Esophagus muscularis mucosa (tissue), 4 donors: Measurements from ENCODE around the gene FAM47E. TPM values are rescaled to one million over a fixed set of nuclear protein-coding genes. Genes with fewer than 3 reads are reported as not detected.

ENCODE experiments used
- DNase-seq: peaks from one replicate; pipeline ENCODE4 v3.0.0-alpha.2; 2017; ENCODE audit errors: extremely low spot score
- H3K27ac ChIP-seq, 4 donors: fragments of 200-600 bp; sonication (generic); replicated peaks in 1 of 4; 1 replicate in 3 of 4; 2 replicates in 1 of 4; pipeline ENCODE4 v1.5.1; 2016 to 2019; ENCODE audit warnings: mild to moderate bottlenecking in 1 of 4
- H3K27me3 ChIP-seq, 4 donors: fragments of 200-600 bp; sonication (generic); one replicate each; pipeline versions ENCODE4 v1.5.1 to v1.6.0; 2016 to 2019
- H3K36me3 ChIP-seq, 4 donors: fragments of 200-600 bp; sonication (generic); one replicate each; pipeline ENCODE4 v1.5.1; 2016 to 2019
- H3K4me1 ChIP-seq, 4 donors: fragments of 200-600 bp; sonication (generic); one replicate each; pipeline ENCODE4 v1.5.1; 2016 to 2019
- H3K4me3 ChIP-seq, 4 donors: fragments of 200-600 bp; sonication (generic); 1 replicate in 2 of 4; 2 replicates in 2 of 4; pipeline ENCODE4 v1.5.1; 2016 to 2019; ENCODE audit warnings: mild to moderate bottlenecking in 4 of 4, moderate library complexity in 1 of 4
- H3K9me3 ChIP-seq, 4 donors: fragments of 200-600 bp; sonication (generic); 1 replicate in 3 of 4; 2 replicates in 1 of 4; pipeline ENCODE4 v1.5.1; 2016 to 2019
- EP300 ChIP-seq: sonication (generic); formaldehyde crosslinking; IDR thresholded peaks from one replicate; pipeline ENCODE4 v1.6.1; 2017; ENCODE audit warnings: antibody characterized with exemption
- POLR2A ChIP-seq: fragments of 450-650 bp; IDR thresholded peaks from one replicate; pipeline ENCODE4 v1.6.1; 2017; ENCODE audit warnings: antibody characterized with exemption, moderate library complexity, mild to moderate bottlenecking, low read depth
- POLR2AphosphoS5 ChIP-seq, 2 donors: sonication (generic); formaldehyde crosslinking; IDR thresholded peaks; one replicate each; pipeline ENCODE4 v1.6.1; 2017; ENCODE audit warnings: antibody characterized with exemption in 2 of 2
- WGBS: methylation state at CpG from one replicate; pipeline ENCODE4 v1.1.5; 2018; 5-methylcytosine and 5-hydroxymethylcytosine counted together
- intact Hi-C: fragments of 100-400 bp; cut with DNase I; formaldehyde crosslinking; loops from one replicate; pipeline ENCODE4 v1.15.1; 2023
- total RNA-seq, 4 donors: library from RNA; depleted of rRNA; stranded (reverse); fragments of >200 nt; gene quantifications; one replicate each; pipeline versions ENCODE4 v1.1.0 to v1.2.1, GENCODE V29; 2016
- TF ChIP-seq, protein P1 (sequence below), 3 experiments: fragments of 200-600 bp in 2 of 3; fragments of 450-650 bp in 1 of 3; sonication (generic) in 2 of 3; IDR thresholded peaks; one replicate each; pipeline ENCODE4 v1.5.1; 2017 to 2019; ENCODE audit warnings: antibody characterized with exemption in 3 of 3, mild to moderate bottlenecking in 2 of 3, moderate library complexity in 1 of 3

The FAM47E gene
- 1 to 10 TPM; 2.0 to 2.2 (median 2.1) TPM for total RNA-seq

GRCh38 chr4:76251441-76252270 is at the start of gene FAM47E:
Gene FAM47E (plus strand): TSS chr4:76251721. CDS start chr4:76251747, 26 bp downstream.
- WGBS: 8% methylated on average over 31 of the region's 68 CpGs
- no peak for TF ChIP-seq EP300
- TF ChIP-seq, protein P1, sequence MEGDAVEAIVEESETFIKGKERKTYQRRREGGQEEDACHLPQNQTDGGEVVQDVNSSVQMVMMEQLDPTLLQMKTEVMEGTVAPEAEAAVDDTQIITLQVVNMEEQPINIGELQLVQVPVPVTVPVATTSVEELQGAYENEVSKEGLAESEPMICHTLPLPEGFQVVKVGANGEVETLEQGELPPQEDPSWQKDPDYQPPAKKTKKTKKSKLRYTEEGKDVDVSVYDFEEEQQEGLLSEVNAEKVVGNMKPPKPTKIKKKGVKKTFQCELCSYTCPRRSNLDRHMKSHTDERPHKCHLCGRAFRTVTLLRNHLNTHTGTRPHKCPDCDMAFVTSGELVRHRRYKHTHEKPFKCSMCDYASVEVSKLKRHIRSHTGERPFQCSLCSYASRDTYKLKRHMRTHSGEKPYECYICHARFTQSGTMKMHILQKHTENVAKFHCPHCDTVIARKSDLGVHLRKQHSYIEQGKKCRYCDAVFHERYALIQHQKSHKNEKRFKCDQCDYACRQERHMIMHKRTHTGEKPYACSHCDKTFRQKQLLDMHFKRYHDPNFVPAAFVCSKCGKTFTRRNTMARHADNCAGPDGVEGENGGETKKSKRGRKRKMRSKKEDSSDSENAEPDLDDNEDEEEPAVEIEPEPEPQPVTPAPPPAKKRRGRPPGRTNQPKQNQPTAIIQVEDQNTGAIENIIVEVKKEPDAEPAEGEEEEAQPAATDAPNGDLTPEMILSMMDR (IDR thresholded peaks at IDR 0.05): peak; percentile 34 to 55 (median 38)
- no peak for TF ChIP-seq POLR2A
- TF ChIP-seq POLR2AphosphoS5 (IDR thresholded peaks at IDR 0.05): peak; percentile 43 to 60
- peak within 1 kb of the TSS; percentile 67 to 77 (median 70) for H3K4me3 ChIP-seq

GRCh38 chr4:76203541-76203940 is 48.0 kb upstream of the FAM47E start:
- WGBS: 75% methylated on average over 4 of the region's 4 CpGs
- H3K36me3 ChIP-seq: no peaks in the 10 kb centered on the region
- TF ChIP-seq EP300: no peak
- TF ChIP-seq, protein P1 (IDR thresholded peaks at IDR 0.05): no peak
- no peak for TF ChIP-seq POLR2A
- TF ChIP-seq POLR2AphosphoS5 (IDR thresholded peaks at IDR 0.05): no peak
- peaks cover 78 to 98% (median 92%) of the 10 kb centered on the region in 4 donors for H3K4me1 ChIP-seq
- peak overlapping the region in 1 of 4 donors; percentile 15 for H3K27ac ChIP-seq
- no peak overlapping the region for H3K4me3 ChIP-seq
- peak; percentile 50 for DNase-seq
- H3K27me3 ChIP-seq: no peaks in the 10 kb centered on the region
- H3K9me3 ChIP-seq: no peaks in the 10 kb centered on the region
- intact Hi-C loops: no loop called here

More at GRCh38 chr4:76251441-76252270, at the start of gene FAM47E:
- H3K9me3 ChIP-seq: no peaks in the 10 kb centered on the region
- intact Hi-C loops: loop anchor here (2.0 to 5.0 kb wide), 2 partner anchors 56 to 71 kb away; partner anchors contain the start of gene STBD1
- H3K27me3 ChIP-seq: no peaks in the 10 kb centered on the region
- no peaks in the 10 kb centered on the region for H3K36me3 ChIP-seq
- peak within 1 kb of the TSS; percentile 10 to 53 (median 44) for H3K27ac ChIP-seq
- peaks cover 3 to 17% (median 15%) of the 10 kb centered on the region in 4 donors for H3K4me1 ChIP-seq
- DNase-seq: no peak

- no peak overlapping the region for H3K4me3 ChIP-seq
- DNase-seq: no peak
- WGBS: 100% methylated on average over 1 of the region's 1 CpG
- intact Hi-C loops: no loop called here
- H3K9me3 ChIP-seq: no peaks in the 10 kb centered on the region
- H3K36me3 ChIP-seq: no peaks in the 10 kb centered on the region
- TF ChIP-seq EP300 (no peak), POLR2AphosphoS5 (IDR thresholded peaks at IDR 0.05) (no peak), POLR2A (no peak)
- TF ChIP-seq, protein P1 (IDR thresholded peaks at IDR 0.05): no peak
- peaks cover 78 to 98% (median 92%) of the 10 kb centered on the region in 4 donors for H3K4me1 ChIP-seq
- no peaks in the 10 kb centered on the region for H3K27me3 ChIP-seq
- H3K27ac ChIP-seq: no peak overlapping the region
These were observed 46.6 kb upstream of the FAM47E start for GRCh38 chr4:76204936-76205335.

DNA sequence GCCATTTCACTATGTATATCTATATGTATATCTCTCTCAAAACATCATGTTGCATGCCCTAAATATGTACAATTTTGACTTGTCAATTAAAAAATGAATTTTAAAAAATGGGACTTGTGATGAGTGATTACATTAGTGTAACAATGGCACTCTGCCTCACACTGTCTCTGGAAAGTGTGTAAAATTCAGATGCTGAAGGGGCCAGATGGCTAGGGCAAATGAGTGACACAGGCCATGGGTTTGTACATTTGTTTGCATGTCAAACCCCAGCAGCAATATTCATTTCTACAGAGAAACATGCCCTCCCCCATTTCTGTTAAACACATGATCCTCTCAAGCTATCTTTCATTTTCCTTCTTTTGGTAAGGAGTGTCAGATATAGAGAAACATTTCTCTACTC is 46.0 kb upstream of the FAM47E start:
- Histone ChIP-seq H3K4me3 (no peak overlapping the region), H3K4me1 (peaks cover 78 to 98% (median 92%) of the 10 kb centered on the region in 4 donors), H3K27me3 (no peaks in the 10 kb centered on the region), H3K9me3 (no peaks in the 10 kb centered on the region), H3K36me3 (no peaks in the 10 kb centered on the region), H3K27ac (peak overlapping the region; percentile 66 to 99 (median 96))
- peak; percentile 17 for DNase-seq
- intact Hi-C loops: no loop called here
- TF ChIP-seq, protein P1 (IDR thresholded peaks at IDR 0.05): no peak
- TF ChIP-seq POLR2A: no peak
- TF ChIP-seq POLR2AphosphoS5 (IDR thresholded peaks at IDR 0.05): no peak
- no peak for TF ChIP-seq EP300
